Colonic mucosa (tissue), 4 donors: ENCODE results near the gene ANKRD65. TPM values are rescaled to one million over a fixed set of nuclear protein-coding genes. Genes with fewer than 3 reads are reported as not detected.
"Not testable (repeated sequence)": the region's sequence is repeated elsewhere in the genome, so short reads cannot be mapped to it uniquely, and the experiment has no call there.

Experiments
- DNase-seq: peaks from one replicate; pipeline ENCODE4 v3.0.0-alpha.2; 2020
- H3K27ac ChIP-seq: fragments of 200-600 bp; one replicate; pipeline ENCODE4 v1.8.0; 2021
- H3K27me3 ChIP-seq: fragments of 200-600 bp; one replicate; pipeline ENCODE4 v1.8.0; 2021
- H3K36me3 ChIP-seq: fragments of 200-600 bp; one replicate; pipeline ENCODE4 v1.8.0; 2021
- H3K4me1 ChIP-seq: fragments of 200-600 bp; one replicate; pipeline ENCODE4 v1.8.0; 2021; ENCODE audit warnings: mild to moderate bottlenecking
- H3K4me3 ChIP-seq: fragments of 200-600 bp; one replicate; pipeline ENCODE4 v1.8.0; 2021
- H3K9ac ChIP-seq, 2 donors: one replicate each; pipeline ENCODE4 v1.7.0; 2013; ENCODE audit warnings: control low read depth in 2 of 2, low read depth in 2 of 2, low read length in 2 of 2
- H3K9me3 ChIP-seq: fragments of 200-600 bp; one replicate; pipeline ENCODE4 v1.8.0; 2021
- intact Hi-C: fragments of 100-400 bp; cut with DNase I; formaldehyde crosslinking; loops from one replicate; pipeline ENCODE4 v1.14.1; 2022
- total RNA-seq, 2 donors: library from RNA; stranded (reverse); fragmentation: NEBNext Ultra II Directional in 1 of 2; extraction: Animal tissue kit (Norgen Biotek cat#: 25700) in 1 of 2; gene quantifications; one replicate each; pipeline ENCODE4 v1.2.1, GENCODE V29; 2021
- TF ChIP-seq, protein P1 (sequence below): fragments of 200-600 bp; IDR thresholded peaks from one replicate; pipeline ENCODE4 v1.8.0; 2022; ENCODE audit warnings: antibody characterized with exemption, mild to moderate bottlenecking
- donor health status: healthy.
- donor health status: DM: no; HTN: no; CAD: no.
- donor health status: DM: no; HTN: no; CAD: no.

Gene ANKRD65
- total RNA-seq, 2 donors from 2014 or later = 0.57 to 2.0 TPM

DNA sequence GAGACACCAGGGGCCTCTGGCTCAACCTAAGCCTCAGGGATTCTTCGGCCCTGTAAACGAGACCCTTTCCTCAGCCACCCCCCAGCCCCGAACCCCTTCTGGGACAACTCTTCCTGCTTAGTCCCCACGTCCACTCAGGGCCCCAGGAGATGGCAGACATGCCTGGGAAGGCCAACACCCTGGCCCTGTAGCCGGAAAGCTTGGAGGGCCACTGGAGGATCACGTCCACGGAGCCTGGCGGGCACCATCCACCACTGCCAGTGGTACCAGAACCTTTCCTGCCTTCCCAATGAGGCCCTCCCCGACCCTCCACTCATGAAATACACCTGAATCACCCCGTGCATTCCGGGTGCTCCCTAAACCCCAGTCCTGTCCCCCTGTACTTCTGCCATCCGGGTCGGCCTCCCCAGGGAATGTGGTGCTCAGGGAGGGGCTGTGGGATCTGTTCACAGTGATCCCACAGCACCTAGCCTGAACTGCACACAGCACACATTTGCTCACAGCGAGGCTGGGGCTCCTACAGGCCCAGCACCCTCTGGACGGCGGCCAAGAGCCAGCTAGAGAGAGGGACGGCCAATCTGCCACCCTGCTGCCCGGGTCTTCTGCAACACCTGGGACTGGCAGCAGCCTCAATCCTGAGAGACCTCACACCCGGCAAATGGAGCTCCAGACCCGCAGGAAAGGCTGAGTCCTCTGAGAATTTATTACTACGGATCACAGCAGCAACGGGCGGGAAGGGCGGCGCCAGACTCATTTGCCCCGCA lies 47.8 kb downstream of the ANKRD65 start:
- Histone ChIP-seq H3K27me3 (no peaks in the 10 kb centered on the region), H3K4me1 (peaks cover 23% of the 10 kb centered on the region), H3K9me3 (no peaks in the 10 kb centered on the region), H3K36me3 (no peaks in the 10 kb centered on the region), H3K27ac (no peak overlapping the region), H3K4me3 (peak overlapping the region; percentile 75), H3K9ac (no peak overlapping the region)
- TF ChIP-seq, protein P1, sequence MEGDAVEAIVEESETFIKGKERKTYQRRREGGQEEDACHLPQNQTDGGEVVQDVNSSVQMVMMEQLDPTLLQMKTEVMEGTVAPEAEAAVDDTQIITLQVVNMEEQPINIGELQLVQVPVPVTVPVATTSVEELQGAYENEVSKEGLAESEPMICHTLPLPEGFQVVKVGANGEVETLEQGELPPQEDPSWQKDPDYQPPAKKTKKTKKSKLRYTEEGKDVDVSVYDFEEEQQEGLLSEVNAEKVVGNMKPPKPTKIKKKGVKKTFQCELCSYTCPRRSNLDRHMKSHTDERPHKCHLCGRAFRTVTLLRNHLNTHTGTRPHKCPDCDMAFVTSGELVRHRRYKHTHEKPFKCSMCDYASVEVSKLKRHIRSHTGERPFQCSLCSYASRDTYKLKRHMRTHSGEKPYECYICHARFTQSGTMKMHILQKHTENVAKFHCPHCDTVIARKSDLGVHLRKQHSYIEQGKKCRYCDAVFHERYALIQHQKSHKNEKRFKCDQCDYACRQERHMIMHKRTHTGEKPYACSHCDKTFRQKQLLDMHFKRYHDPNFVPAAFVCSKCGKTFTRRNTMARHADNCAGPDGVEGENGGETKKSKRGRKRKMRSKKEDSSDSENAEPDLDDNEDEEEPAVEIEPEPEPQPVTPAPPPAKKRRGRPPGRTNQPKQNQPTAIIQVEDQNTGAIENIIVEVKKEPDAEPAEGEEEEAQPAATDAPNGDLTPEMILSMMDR = no peak
- intact Hi-C loops = no loop called here
- no peak for DNase-seq

DNA sequence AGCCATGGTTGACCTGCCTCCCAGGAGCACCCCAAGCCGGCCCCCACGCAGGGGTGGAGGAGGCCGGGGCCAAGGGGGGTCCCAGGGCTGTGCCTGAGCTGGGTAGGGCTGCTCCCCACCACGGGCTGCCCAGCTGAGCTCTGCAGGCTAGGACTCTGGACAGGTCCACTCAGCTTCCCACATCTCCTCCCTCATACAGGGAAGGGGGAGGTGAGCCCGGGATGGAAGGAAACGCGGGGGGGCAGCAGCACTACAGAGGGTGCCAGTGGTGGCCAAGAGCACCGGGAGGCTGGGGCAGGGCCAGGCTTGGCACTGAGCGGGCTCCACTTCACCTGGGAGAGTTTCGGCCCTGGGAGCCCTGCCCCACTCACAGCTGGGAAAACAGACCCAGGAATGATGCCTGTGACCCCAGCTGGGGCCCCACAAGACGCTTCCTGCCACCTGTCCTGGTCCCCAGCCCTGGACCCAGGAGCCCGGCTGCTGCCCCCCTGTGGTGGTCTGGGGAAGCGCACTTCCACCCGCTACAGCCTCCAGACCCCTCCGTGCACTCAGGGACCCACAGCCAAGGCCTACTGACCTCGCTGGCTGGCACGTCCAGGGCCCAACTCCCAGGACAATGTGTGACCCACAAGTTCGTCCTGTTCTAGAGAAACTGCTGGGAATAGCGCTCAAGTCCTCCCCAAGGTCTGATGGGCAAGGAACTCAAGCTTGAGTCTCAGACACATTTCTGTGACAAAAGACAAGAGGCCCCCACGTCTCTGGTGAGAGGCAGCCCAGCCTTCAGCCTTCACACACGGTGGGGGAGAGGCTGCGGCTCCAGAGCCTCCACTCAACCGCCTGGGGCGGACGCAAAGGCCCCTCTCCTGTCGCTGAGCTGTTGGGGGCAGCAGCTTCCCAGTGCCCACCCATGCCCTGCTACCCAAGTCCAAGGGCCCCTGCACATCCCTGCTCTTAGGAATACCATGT lies 49.0 kb downstream of the ANKRD65 start:
- intact Hi-C loops = no loop called here
- TF ChIP-seq, protein P1 = peak; percentile 96
- no peak overlapping the region for H3K9ac ChIP-seq
- peaks cover 23% of the 10 kb centered on the region for H3K4me1 ChIP-seq
- H3K27me3 ChIP-seq = no peaks in the 10 kb centered on the region
- DNase-seq = peak; percentile 76
- no peaks in the 10 kb centered on the region for H3K9me3 ChIP-seq
- H3K36me3 ChIP-seq = no peaks in the 10 kb centered on the region
- H3K4me3 ChIP-seq = no peak overlapping the region
- H3K27ac ChIP-seq = no peak overlapping the region

DNA sequence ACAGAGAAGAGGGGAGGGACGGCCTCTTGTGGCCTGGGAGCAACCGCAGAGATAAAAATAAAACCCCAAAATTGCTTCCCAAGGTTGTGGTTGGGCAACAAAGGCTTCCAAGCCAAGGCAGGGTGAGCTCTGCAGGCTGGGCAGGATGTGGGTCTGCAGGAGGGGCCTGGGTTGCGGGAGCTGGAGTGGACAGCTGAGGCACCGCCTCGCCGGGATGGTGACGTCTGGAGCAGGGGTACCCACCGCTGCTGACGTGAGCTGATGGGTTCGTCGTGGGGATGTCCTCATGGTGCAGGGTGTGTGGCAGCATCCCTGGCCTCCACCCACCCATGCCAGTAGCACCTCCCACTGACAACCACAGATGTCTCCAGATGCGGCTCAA lies 49.7 kb downstream of the ANKRD65 start:
- DNase-seq = no peak

DNA sequence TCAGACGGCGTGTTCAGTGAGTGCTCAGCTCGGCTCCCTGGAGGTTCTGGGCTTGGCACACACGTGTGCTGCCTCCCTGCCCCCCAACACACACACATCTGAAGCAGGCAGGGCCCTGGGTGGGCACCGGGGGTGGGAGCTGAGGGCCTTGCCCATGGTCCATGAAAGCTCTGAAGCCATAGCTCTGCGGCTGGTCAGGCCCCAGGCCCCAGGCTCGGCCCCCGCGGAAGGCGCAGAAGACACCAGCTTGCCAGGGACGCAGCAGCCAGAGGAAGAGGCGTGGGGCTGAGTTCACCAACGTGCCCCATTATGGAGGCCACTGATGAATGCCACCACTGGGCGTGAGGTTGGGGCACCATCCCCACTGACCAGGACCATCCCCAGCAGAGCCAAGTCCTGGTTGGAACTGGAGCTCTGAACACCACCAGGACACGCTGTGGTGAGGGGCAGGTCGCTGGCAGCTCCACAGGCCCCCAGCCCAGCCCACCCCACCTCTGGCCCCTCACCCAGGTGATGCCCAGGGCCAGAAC lies 50.2 kb downstream of the ANKRD65 start:
- H3K27ac ChIP-seq = no peak overlapping the region

More for the DNA sequence above, 49.7 kb downstream of the ANKRD65 start:
- Histone ChIP-seq H3K4me1 (peaks cover 23% of the 10 kb centered on the region), H3K4me3 (no peak overlapping the region), H3K27ac (no peak overlapping the region), H3K36me3 (no peaks in the 10 kb centered on the region), H3K9me3 (no peaks in the 10 kb centered on the region), H3K9ac (no peak overlapping the region), H3K27me3 (no peaks in the 10 kb centered on the region)
- TF ChIP-seq, protein P1 = no peak
- intact Hi-C loops = no loop called here

DNA sequence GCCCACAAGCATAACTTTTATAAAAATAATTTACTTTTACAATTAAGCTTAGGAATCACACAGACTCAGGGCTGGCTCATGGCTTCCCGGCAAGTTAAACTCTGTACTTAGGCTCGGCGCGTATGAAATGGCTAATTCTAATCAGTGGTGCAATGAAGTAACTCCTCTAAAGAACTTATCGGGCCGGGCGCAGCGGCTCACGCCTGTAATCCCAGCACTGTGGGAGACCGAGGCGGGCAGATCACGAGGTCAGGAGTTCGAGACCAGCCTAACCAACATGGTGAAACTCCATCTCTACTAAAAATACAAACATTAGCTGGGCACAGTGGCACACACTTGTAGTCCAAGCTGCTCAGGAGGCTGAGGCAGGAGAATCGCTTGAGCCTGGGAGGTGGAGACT lies 51.0 kb downstream of the ANKRD65 start:
- H3K36me3 ChIP-seq, DNase-seq, H3K9ac ChIP-seq, intact Hi-C loops, H3K4me3 ChIP-seq, H3K27ac ChIP-seq, H3K27me3 ChIP-seq, H3K9me3 ChIP-seq: not testable (repeated sequence)
- H3K4me1 ChIP-seq = peaks cover 19% of the 10 kb centered on the region

More for the DNA sequence above, 50.2 kb downstream of the ANKRD65 start:
- no peak overlapping the region for H3K9ac ChIP-seq
- H3K4me3 ChIP-seq = no peak overlapping the region
- H3K36me3 ChIP-seq = no peaks in the 10 kb centered on the region
- TF ChIP-seq, protein P1 = no peak
- intact Hi-C loops = no loop called here
- no peaks in the 10 kb centered on the region for H3K9me3 ChIP-seq
- peaks cover 20% of the 10 kb centered on the region for H3K4me1 ChIP-seq
- DNase-seq = no peak
- no peaks in the 10 kb centered on the region for H3K27me3 ChIP-seq

Other genes starting within 250 kb of the ANKRD65 start
- gene TTLL10, start 247.4 kb downstream of the ANKRD65 start, total RNA-seq = 1 to 10 TPM in 1 of 2 donors, under 1 TPM in 1; 0.64 to 2.3 TPM
- 1 to 10 TPM in 1 of 2 donors, under 1 TPM in 1; 0.61 to 1.7 TPM for gene TNFRSF18, start 214.7 kb downstream of the ANKRD65 start, total RNA-seq
- gene TNFRSF4, start 207.1 kb downstream of the ANKRD65 start, total RNA-seq = 1 to 10 TPM; 1.2 to 2.3 TPM
- 100 to 1,000 TPM; 202 to 325 TPM for gene SDF4, start 189.3 kb downstream of the ANKRD65 start, total RNA-seq
- gene B3GALT6, start 189.0 kb downstream of the ANKRD65 start, total RNA-seq = 10 to 100 TPM in 1 of 2 donors, 1 to 10 TPM in 1; 8.0 to 12.0 TPM
- 10 to 100 TPM; 21.3 to 34.2 TPM for gene C1QTNF12, start 174.6 kb downstream of the ANKRD65 start, total RNA-seq
- 10 to 100 TPM; 43.1 to 83.3 TPM for gene UBE2J2, start 147.4 kb downstream of the ANKRD65 start, total RNA-seq
- 1 to 10 TPM; 1.1 to 2.2 TPM for gene SCNN1D, start 140.8 kb downstream of the ANKRD65 start, total RNA-seq
- gene ACAP3, start 113.3 kb downstream of the ANKRD65 start, total RNA-seq = 10 to 100 TPM; 34.1 to 68.1 TPM
- gene PUSL1, start 112.7 kb downstream of the ANKRD65 start, total RNA-seq = 10 to 100 TPM; 14.3 to 35.8 TPM
- 100 to 1,000 TPM in 1 of 2 donors, 10 to 100 TPM in 1; 70.6 to 126 TPM for gene INTS11, start 96.6 kb downstream of the ANKRD65 start, total RNA-seq
- gene CPTP, start 96.5 kb downstream of the ANKRD65 start, total RNA-seq = 10 to 100 TPM; 45.4 to 60.2 TPM
- gene TAS1R3, start 90.0 kb downstream of the ANKRD65 start, total RNA-seq = under 1 TPM; 0.24 to 0.57 TPM
- gene DVL1, start 71.9 kb downstream of the ANKRD65 start, total RNA-seq = 10 to 100 TPM; 49.9 to 71.3 TPM
- gene MXRA8, start 62.7 kb downstream of the ANKRD65 start, total RNA-seq = 10 to 100 TPM in 1 of 2 donors, 1 to 10 TPM in 1; 5.9 to 14.0 TPM
- gene AURKAIP1, start 46.1 kb downstream of the ANKRD65 start, total RNA-seq = 100 to 1,000 TPM; 179 to 332 TPM
- 100 to 1,000 TPM in 1 of 2 donors, 10 to 100 TPM in 1; 92.3 to 104 TPM for gene CCNL2, start 21.9 kb downstream of the ANKRD65 start, total RNA-seq
- 100 to 1,000 TPM in 1 of 2 donors, 10 to 100 TPM in 1; 88.1 to 143 TPM for gene MRPL20, start 14.0 kb downstream of the ANKRD65 start, total RNA-seq
- gene VWA1, start 14.4 kb upstream of the ANKRD65 start, total RNA-seq = 10 to 100 TPM; 43.5 to 74.0 TPM
- under 1 TPM; 0.16 to 0.64 TPM for gene ATAD3C, start 28.4 kb upstream of the ANKRD65 start, total RNA-seq
- gene ATAD3B, start 50.5 kb upstream of the ANKRD65 start, total RNA-seq = 10 to 100 TPM; 16.6 to 62.9 TPM
- 10 to 100 TPM; 19.6 to 74.0 TPM for gene ATAD3A, start 90.9 kb upstream of the ANKRD65 start, total RNA-seq
- gene TMEM240, start 119.3 kb upstream of the ANKRD65 start, total RNA-seq = under 1 TPM; 0.77 to 0.91 TPM
- 100 to 1,000 TPM; 120 to 175 TPM for gene SSU72, start 153.6 kb upstream of the ANKRD65 start, total RNA-seq
- 1 to 10 TPM; 2.9 to 4.2 TPM for gene FNDC10, start 178.9 kb upstream of the ANKRD65 start, total RNA-seq
- 100 to 1,000 TPM in 1 of 2 donors, 10 to 100 TPM in 1; 57.0 to 121 TPM for gene MIB2, start 194.2 kb upstream of the ANKRD65 start, total RNA-seq
- 1 to 10 TPM; 3.0 to 5.8 TPM for gene MMP23B, start 210.9 kb upstream of the ANKRD65 start, total RNA-seq
- 10 to 100 TPM; 31.8 to 44.7 TPM for gene CDK11B, start 237.7 kb upstream of the ANKRD65 start, total RNA-seq